Mammary epithelial cell (primary cell): ENCODE data around the gene CD151.

ENCODE experiments used
- CTCF ChIP-seq, 2 donors: IDR thresholded peaks in 1 of 2; conservative IDR thresholded peaks in 1 of 2; 2 replicates each; pipeline ENCODE4 v1.5.1; 2011 to 2012; ENCODE audit warnings: inconsistent platforms in 2 of 2, low read length in 2 of 2, mild to moderate bottlenecking in 2 of 2, control low read depth in 1 of 2, low read depth in 1 of 2; ENCODE audit not compliant: insufficient read depth in 1 of 2; ENCODE audit errors: extremely low read depth in 1 of 2
- EZH2 ChIP-seq: IDR thresholded peaks from 2 replicates; pipeline ENCODE4 v1.6.1; 2012; ENCODE audit warnings: low read length, inconsistent platforms, borderline replicate concordance

- no peak for TF ChIP-seq CTCF (conservative IDR thresholded peaks at IDR 0.05 in 1 of 2, IDR thresholded peaks at IDR 0.05 in 1 of 2; ENCODE audit: extremely low read depth in 1 of 2, insufficient read depth in 1 of 2, low read depth in 1 of 2, low read length in 2 of 2)
- no peak for TF ChIP-seq EZH2
Observed at GRCh38 chr11:794766-795633, 37.8 kb upstream of the CD151 start.
